Measurements from ENCODE around the gene RBM3.

RBM3 gene

DNA sequence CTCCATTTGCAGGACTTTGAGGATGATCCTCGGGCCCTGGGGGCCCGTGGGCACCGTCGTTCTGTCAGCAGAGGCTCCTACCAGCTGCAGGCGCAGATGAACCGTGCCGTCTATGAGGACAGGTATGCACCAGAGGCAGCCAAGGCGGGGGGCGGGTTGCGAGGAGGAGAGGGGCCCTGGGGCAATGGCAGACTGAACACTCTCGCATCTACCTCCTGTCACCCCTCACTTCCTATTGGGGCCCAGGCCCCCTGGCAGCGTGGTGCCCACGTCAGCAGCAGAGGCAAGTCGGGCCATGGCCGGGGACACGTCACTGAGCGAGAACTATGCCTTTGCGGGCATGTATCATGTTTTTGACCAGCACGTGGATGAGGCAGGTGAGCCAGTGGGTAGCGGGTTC is 25.1 kb downstream of the RBM3 start:
- Histone ChIP-seq H2AFZ (ENCODE audit: insufficient read depth, low read length, poor library complexity) (no peak overlapping the region), H3K4me2 (ENCODE audit: low read length) (no peak overlapping the region), H3K4me3 (ENCODE audit: low read depth, low read length) (no peak overlapping the region), H3K27ac (ENCODE audit: low read depth, low read length) (no peak overlapping the region), H3K18ac (ENCODE audit: low read length) (no peak overlapping the region), H3K79me1 (ENCODE audit: low read length) (peaks cover 6% of the 10 kb centered on the region), H4K91ac (ENCODE audit: low read depth, low read length) (no peak overlapping the region), H3K4me1 (ENCODE audit: control insufficient read depth in 1 of 2, insufficient read depth in 2 of 2, low read length in 2 of 2) (peaks cover 4 to 5% of the 10 kb centered on the region in 2 experiments), H3K9me3 (ENCODE audit: insufficient read depth, low read depth, low read length) (no peaks in the 10 kb centered on the region), H3K9ac (ENCODE audit: low read length) (no peak overlapping the region), H4K12ac (ENCODE audit: low read depth, low read length) (no peak overlapping the region), H2BK120ac (ENCODE audit: insufficient read depth, low read length, poor library complexity) (no peak overlapping the region), H3K79me2 (ENCODE audit: control insufficient read depth, insufficient read depth, low read length, poor library complexity) (peaks cover 2% of the 10 kb centered on the region), H3K14ac (ENCODE audit: low read length) (no peak overlapping the region), H2AK5ac (ENCODE audit: low read length) (no peak overlapping the region), H3K4ac (ENCODE audit: low read depth, low read length) (no peak overlapping the region), H3K23ac (ENCODE audit: low read length) (no peak overlapping the region), H4K8ac (ENCODE audit: low read depth, low read length) (no peak overlapping the region), H3K27me3 (ENCODE audit: insufficient read depth, low read length) (no peaks in the 10 kb centered on the region), H2BK5ac (ENCODE audit: low read depth, low read length, poor library complexity) (no peak overlapping the region), H3K36me3 (ENCODE audit: control insufficient read depth in 1 of 2, insufficient read depth in 2 of 2, low read length in 2 of 2) (peaks cover 37 to 46% of the 10 kb centered on the region in 2 experiments), H2BK12ac (ENCODE audit: low read length) (no peak overlapping the region)
- no peak for DNase-seq
- WGBS (ENCODE audit: extremely low coverage, insufficient coverage, insufficient read length) = no CpG with 5 or more reads among the region's 20 CpGs

DNA sequence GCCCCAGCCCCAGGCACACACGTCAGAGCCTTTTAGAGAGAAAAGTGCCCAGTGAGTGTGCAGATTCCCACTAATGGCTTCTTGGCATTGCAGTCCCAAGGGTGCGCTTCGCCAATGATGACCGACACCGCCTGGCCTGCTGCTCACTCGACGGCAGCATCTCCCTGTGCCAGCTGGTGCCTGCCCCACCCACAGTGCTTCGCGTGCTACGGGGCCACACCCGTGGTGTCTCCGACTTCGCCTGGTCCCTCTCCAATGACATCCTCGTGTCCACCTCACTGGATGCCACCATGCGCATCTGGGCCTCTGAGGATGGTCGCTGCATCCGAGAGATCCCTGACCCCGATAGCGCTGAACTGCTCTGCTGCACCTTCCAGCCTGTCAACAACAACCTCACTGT is 25.9 kb downstream of the RBM3 start:
- Histone ChIP-seq H3K36me3 (ENCODE audit: control insufficient read depth in 1 of 2, insufficient read depth in 2 of 2, low read length in 2 of 2) (peaks cover 46 to 55% of the 10 kb centered on the region in 2 experiments), H4K8ac (ENCODE audit: low read depth, low read length) (no peak overlapping the region), H3K79me1 (ENCODE audit: low read length) (peaks cover 6% of the 10 kb centered on the region), H2BK5ac (ENCODE audit: low read depth, low read length, poor library complexity) (no peak overlapping the region), H3K27ac (ENCODE audit: low read depth, low read length) (no peak overlapping the region), H3K9me3 (ENCODE audit: insufficient read depth, low read depth, low read length) (no peaks in the 10 kb centered on the region), H3K4me2 (ENCODE audit: low read length) (no peak overlapping the region), H2AK5ac (ENCODE audit: low read length) (no peak overlapping the region), H4K12ac (ENCODE audit: low read depth, low read length) (no peak overlapping the region), H2BK120ac (ENCODE audit: insufficient read depth, low read length, poor library complexity) (no peak overlapping the region), H3K9ac (ENCODE audit: low read length) (no peak overlapping the region), H3K27me3 (ENCODE audit: insufficient read depth, low read length) (no peaks in the 10 kb centered on the region), H3K4ac (ENCODE audit: low read depth, low read length) (no peak overlapping the region), H3K23ac (ENCODE audit: low read length) (no peak overlapping the region), H2BK12ac (ENCODE audit: low read length) (no peak overlapping the region), H2AFZ (ENCODE audit: insufficient read depth, low read length, poor library complexity) (no peak overlapping the region), H3K4me3 (ENCODE audit: low read depth, low read length) (no peak overlapping the region), H4K91ac (ENCODE audit: low read depth, low read length) (no peak overlapping the region), H3K18ac (ENCODE audit: low read length) (no peak overlapping the region), H3K14ac (ENCODE audit: low read length) (no peak overlapping the region), H3K4me1 (ENCODE audit: control insufficient read depth in 1 of 2, insufficient read depth in 2 of 2, low read length in 2 of 2) (peaks cover 4 to 5% of the 10 kb centered on the region in 2 experiments), H3K79me2 (ENCODE audit: control insufficient read depth, insufficient read depth, low read length, poor library complexity) (peaks cover 2% of the 10 kb centered on the region)
- no CpG with 5 or more reads among the region's 19 CpGs for WGBS (ENCODE audit: extremely low coverage, insufficient coverage, insufficient read length)
- DNase-seq = no peak

DNA sequence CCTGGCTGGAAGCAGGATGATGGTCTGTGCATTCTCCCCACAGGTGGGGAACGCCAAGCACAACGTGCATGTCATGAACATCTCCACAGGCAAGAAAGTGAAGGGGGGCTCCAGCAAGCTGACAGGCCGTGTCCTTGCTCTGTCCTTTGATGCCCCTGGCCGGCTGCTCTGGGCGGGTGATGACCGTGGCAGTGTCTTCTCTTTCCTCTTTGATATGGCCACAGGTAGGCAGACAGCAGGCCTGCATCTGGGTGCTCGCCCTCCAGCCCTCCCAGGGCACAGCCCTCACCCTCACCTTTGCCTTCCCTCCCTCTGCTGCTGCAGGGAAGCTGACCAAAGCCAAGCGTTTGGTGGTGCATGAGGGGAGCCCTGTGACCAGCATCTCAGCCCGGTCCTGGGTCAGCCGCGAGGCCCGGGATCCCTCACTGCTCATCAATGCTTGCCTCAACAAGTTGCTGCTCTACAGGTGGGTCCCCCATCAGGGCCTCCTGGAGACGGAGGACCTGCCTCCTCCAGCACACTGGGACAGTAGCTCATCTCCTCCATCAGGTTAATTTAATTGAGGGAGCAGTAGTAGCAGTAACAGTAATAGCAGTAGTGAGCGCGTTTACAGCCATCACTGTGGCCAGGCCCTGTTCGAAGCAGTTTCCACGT is 27.6 kb downstream of the RBM3 start:
- H2AK5ac ChIP-seq (ENCODE audit: low read length) = no peak overlapping the region
- no peak overlapping the region for H3K9ac ChIP-seq (ENCODE audit: low read length)
- no peak overlapping the region for H2BK120ac ChIP-seq (ENCODE audit: insufficient read depth, low read length, poor library complexity)
- H3K27ac ChIP-seq (ENCODE audit: low read depth, low read length) = no peak overlapping the region
- no peak overlapping the region for H4K91ac ChIP-seq (ENCODE audit: low read depth, low read length)
- H3K23ac ChIP-seq (ENCODE audit: low read length) = no peak overlapping the region
- no peak overlapping the region for H3K4ac ChIP-seq (ENCODE audit: low read depth, low read length)
- H3K4me2 ChIP-seq (ENCODE audit: low read length) = no peak overlapping the region
- H3K79me1 ChIP-seq (ENCODE audit: low read length) = peaks cover 6% of the 10 kb centered on the region
- no peak overlapping the region for H3K14ac ChIP-seq (ENCODE audit: low read length)
- H3K18ac ChIP-seq (ENCODE audit: low read length) = no peak overlapping the region
- H4K8ac ChIP-seq (ENCODE audit: low read depth, low read length) = no peak overlapping the region
- peaks cover 2% of the 10 kb centered on the region for H3K79me2 ChIP-seq (ENCODE audit: control insufficient read depth, insufficient read depth, low read length, poor library complexity)
- H2BK12ac ChIP-seq (ENCODE audit: low read length) = no peak overlapping the region
- peaks cover 51 to 55% of the 10 kb centered on the region in 2 experiments for H3K36me3 ChIP-seq (ENCODE audit: control insufficient read depth in 1 of 2, insufficient read depth in 2 of 2, low read length in 2 of 2)
- DNase-seq = no peak
- peaks cover 4 to 5% of the 10 kb centered on the region in 2 experiments for H3K4me1 ChIP-seq (ENCODE audit: control insufficient read depth in 1 of 2, insufficient read depth in 2 of 2, low read length in 2 of 2)
- H3K4me3 ChIP-seq (ENCODE audit: low read depth, low read length) = no peak overlapping the region
- H3K9me3 ChIP-seq (ENCODE audit: insufficient read depth, low read depth, low read length) = no peaks in the 10 kb centered on the region
- no peaks in the 10 kb centered on the region for H3K27me3 ChIP-seq (ENCODE audit: insufficient read depth, low read length)
- no peak overlapping the region for H2AFZ ChIP-seq (ENCODE audit: insufficient read depth, low read length, poor library complexity)
- WGBS (ENCODE audit: extremely low coverage, insufficient coverage, insufficient read length) = no CpG with 5 or more reads among the region's 17 CpGs
- no peak overlapping the region for H4K12ac ChIP-seq (ENCODE audit: low read depth, low read length)
- no peak overlapping the region for H2BK5ac ChIP-seq (ENCODE audit: low read depth, low read length, poor library complexity)

DNA sequence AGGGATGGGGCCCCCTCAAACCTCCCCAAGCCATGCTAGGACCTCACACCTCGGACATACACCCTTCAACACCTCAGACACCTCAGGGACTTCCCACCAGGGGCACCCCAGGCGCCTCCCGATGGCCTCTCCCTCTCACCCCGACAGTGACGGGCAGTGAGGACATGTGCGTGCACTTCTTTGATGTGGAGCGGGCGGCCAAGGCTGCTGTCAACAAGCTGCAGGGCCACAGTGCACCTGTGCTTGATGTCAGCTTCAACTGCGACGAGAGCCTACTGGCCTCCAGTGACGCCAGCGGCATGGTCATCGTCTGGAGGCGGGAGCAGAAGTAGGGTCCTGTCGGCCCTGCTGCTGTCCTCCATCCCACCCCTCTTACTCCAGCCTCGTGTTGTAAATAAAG is 30.4 kb downstream of the RBM3 start:
- Histone ChIP-seq H2AK5ac (ENCODE audit: low read length) (no peak overlapping the region), H3K4ac (ENCODE audit: low read depth, low read length) (no peak overlapping the region), H3K27ac (ENCODE audit: low read depth, low read length) (no peak overlapping the region), H3K4me3 (ENCODE audit: low read depth, low read length) (no peak overlapping the region), H3K9me3 (ENCODE audit: insufficient read depth, low read depth, low read length) (no peaks in the 10 kb centered on the region), H3K4me2 (ENCODE audit: low read length) (no peak overlapping the region), H3K27me3 (ENCODE audit: insufficient read depth, low read length) (no peaks in the 10 kb centered on the region), H2AFZ (ENCODE audit: insufficient read depth, low read length, poor library complexity) (no peak overlapping the region), H2BK12ac (ENCODE audit: low read length) (no peak overlapping the region), H3K14ac (ENCODE audit: low read length) (no peak overlapping the region), H2BK120ac (ENCODE audit: insufficient read depth, low read length, poor library complexity) (no peak overlapping the region), H4K12ac (ENCODE audit: low read depth, low read length) (no peak overlapping the region), H3K79me2 (ENCODE audit: control insufficient read depth, insufficient read depth, low read length, poor library complexity) (no peaks in the 10 kb centered on the region), H3K9ac (ENCODE audit: low read length) (no peak overlapping the region), H4K91ac (ENCODE audit: low read depth, low read length) (no peak overlapping the region), H3K18ac (ENCODE audit: low read length) (no peak overlapping the region), H3K36me3 (ENCODE audit: control insufficient read depth in 1 of 2, insufficient read depth in 2 of 2, low read length in 2 of 2) (peaks cover 39 to 42% of the 10 kb centered on the region in 2 experiments), H4K8ac (ENCODE audit: low read depth, low read length) (no peak overlapping the region), H3K4me1 (ENCODE audit: control insufficient read depth in 1 of 2, insufficient read depth in 2 of 2, low read length in 2 of 2) (no peaks in the 10 kb centered on the region), H2BK5ac (ENCODE audit: low read depth, low read length, poor library complexity) (no peak overlapping the region), H3K79me1 (ENCODE audit: low read length) (no peaks in the 10 kb centered on the region), H3K23ac (ENCODE audit: low read length) (no peak overlapping the region)
- no CpG with 5 or more reads among the region's 16 CpGs for WGBS (ENCODE audit: extremely low coverage, insufficient coverage, insufficient read length)
- DNase-seq = no peak

Measured in trophoblast cell (in vitro differentiated cells and primary cell).